GM18861 (cell line): ENCODE data around the gene ARHGEF1.
"Not testable (repeated sequence)": the region's sequence is repeated elsewhere in the genome, so short reads cannot be mapped to it uniquely, and the experiment has no call there.

Source experiments
- ATAC-seq: cut with Tn5 transposase; IDR thresholded peaks from one replicate; pipeline ENCODE4 v1.9.1; 2021; ENCODE audit not compliant: unreplicated experiment

Gene ARHGEF1

GRCh38 chr19:41928754-41929535 lies 46.0 kb downstream of the ARHGEF1 start:
- no peak for ATAC-seq

DNA sequence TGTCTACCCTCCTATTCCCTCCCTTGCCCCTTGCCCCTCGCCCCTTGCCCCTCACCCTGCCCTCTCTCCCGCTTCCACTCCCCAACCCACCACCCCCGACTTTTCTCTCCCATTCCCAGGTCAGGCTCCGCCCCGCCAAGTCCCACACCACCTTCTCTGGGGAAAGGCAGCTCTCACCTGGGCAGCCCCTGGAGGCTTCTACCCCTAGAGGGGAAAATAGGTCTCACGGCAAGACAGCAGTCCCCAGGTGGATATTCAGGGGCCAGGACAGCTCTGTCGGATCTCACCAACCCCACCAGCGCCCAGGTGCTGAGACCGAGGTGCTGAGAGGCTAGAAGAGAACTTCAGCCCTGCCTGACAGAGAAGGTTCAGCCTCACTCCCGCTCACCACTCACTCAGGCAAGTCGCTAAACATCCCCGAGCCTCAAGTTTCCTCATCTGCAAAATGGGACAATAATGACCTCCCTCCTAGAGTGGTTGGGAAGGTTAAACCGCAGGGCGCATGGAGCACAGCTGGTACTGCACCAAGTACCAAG lies 46.6 kb downstream of the ARHGEF1 start:
- ATAC-seq = no peak

DNA sequence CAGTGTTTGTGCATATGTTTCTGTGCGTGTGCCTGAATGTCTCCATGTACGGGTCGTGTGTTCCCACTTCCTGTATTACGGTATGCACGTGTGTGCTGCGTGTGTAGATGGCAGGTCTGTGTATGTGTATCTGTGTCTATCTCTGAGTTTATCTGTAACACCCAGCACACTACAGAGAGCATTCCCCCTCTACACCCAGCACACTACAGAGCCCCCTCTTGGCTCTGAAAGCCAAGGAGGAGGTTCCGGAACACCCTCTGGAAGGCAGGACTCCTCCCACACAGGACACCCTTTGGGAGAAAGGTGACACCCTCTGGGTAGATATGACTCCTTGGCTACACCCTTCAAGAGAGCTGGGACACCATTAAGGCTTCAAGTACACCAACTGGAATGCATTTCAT lies 47.3 kb downstream of the ARHGEF1 start:
- no peak for ATAC-seq

GRCh38 chr19:41930926-41931592 lies 48.1 kb downstream of the ARHGEF1 start:
- no peak for ATAC-seq

GRCh38 chr19:41932259-41932719 lies 49.3 kb downstream of the ARHGEF1 start:
- no peak for ATAC-seq

DNA sequence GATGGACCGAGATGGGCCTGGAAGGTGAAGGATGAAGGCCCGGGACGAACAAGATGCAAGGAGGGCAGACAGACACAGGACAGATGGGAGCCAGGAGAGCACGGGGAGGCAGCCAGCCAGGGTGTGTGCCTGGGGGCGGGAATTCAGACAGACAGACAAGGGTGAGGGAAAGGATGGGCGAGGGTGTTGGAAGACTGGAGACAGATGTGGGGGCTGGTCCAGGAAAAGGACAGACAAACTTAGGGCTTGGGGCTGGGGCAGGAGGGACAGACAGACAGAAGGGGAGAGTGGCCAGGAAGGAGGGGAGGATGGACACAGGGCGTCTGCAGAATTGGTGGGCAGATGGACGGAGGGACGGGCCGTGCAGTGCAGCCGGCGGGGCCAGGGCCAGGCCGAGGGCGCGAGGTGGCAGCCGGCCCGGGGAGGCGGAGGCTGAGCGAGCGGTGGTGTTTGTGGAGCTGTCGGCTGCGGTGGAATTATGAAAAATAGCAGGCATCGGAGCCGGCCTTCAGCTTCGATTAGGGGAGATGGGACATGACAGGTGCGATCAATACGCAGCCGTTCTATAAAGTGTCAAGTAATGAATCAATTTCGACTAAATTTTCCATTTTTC lies 49.8 kb downstream of the ARHGEF1 start:
- no peak for ATAC-seq

DNA sequence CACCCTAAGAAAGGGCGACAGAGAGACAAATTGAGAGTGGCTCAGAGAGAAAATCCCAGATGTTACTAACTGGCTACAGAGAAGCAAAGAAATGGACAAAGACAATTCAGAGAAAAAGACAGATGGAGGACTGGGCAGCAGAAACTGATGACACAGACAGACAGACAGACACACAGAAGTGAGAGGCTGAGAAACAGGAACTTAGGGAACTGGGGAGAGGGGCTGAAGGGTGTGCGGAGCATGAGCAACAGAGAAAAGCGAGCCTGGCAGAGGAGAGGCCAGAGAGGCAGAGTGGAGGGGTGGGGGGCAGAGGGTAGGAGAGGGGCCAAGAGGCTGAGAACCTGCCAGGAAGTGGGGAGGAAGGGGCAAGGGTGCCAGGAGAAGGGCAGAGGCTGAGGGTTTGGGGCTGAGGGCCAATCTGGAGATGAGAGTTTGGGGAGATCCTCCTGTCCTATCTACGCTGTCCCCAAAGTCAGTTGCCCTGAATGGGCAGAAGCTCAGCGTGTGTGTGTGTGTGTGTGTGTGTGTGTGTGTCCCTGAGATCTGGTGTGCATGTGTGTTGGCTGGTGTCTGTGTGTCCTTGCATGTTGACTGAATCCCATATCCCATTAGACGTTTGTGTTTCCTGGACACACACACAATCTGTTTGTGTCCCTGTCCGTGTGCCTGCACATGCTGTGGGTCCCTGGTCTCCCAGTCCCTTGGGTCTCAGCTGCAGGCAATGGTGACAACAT lies 50.9 kb downstream of the ARHGEF1 start:
- no peak for ATAC-seq

- no peak for ATAC-seq
Measured at GRCh38 chr19:41934849-41935374, 51.9 kb downstream of the ARHGEF1 start.

DNA sequence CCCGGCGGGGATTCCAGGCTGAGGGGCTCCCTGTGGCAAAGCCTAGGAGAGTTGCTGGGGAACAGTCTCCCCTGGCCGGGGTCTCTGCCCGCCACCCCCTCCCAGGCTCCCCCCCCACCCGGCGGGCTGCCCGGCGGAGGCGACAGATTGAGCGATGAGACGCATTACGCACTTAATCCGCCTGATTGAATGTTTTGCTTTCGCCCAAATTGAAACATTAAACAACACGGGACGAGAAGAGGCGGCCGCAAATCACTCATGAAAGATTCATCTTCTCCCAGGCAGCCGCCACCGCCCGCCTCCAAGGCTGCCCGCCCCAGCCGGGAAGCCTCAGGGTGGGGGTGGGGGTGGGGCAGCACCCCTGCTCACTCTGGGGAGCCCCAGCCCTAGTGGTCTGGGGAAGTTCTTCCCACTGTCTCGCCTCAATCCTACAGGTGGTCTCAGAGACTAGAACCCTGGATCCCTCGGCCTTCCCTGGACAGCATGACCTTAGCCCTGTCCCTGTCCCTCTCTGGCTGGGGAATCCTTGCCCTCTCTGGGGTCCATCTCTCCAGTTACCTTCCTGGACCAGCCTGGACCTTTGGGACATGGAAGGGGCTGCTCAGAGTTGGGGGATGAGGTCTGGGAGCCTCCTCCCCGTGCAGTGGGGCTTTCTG lies 52.9 kb downstream of the ARHGEF1 start:
- ATAC-seq = no peak

GRCh38 chr19:41936416-41936850 lies 53.4 kb downstream of the ARHGEF1 start:
- no peak for ATAC-seq

GRCh38 chr19:41936961-41937360 lies 54.0 kb downstream of the ARHGEF1 start:
- ATAC-seq = no peak

DNA sequence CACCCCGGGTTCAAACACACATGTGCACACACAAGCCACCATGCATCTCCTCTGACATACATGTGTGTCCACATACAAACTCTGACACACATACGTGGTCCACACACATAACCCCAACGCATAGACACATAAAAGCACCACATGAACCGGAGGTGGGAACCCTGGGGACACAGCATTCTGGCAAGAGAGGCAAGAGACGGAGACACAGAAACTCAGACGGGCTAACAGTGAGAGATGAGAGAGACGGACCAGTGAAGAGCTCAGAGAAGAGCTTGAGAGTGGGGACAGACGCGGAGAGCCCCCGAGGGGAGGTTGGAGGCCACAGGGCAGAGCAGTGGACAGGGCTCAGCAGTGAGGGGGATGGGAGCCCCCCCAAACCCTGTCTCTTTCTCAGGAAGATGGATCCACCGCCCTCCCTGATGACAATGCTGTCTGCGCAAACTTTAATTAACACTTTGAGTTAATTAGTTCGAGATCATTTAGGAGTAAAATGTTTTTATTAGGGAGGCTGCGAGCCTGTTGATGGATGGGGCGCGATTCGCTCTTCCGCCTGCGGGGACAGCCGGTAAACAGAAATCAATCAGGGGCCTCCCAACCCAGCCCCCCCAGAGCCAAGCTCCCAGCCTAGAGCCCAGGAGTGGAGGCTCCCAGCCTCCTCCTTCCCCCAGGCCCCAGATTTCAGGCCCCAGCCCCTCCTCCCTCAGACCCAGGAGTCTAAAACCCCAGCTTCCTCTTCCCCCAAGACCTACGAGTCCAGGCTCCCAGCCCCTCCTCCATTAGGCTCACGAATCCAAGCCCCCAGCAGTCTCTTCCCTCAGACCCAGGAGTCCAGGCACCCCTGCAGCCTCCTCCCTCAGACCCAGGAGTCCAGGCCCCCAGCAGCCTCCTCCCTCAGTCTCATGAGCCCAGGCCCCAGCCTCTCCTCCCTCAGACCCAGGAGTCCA lies 54.8 kb downstream of the ARHGEF1 start:
- ATAC-seq = no peak

DNA sequence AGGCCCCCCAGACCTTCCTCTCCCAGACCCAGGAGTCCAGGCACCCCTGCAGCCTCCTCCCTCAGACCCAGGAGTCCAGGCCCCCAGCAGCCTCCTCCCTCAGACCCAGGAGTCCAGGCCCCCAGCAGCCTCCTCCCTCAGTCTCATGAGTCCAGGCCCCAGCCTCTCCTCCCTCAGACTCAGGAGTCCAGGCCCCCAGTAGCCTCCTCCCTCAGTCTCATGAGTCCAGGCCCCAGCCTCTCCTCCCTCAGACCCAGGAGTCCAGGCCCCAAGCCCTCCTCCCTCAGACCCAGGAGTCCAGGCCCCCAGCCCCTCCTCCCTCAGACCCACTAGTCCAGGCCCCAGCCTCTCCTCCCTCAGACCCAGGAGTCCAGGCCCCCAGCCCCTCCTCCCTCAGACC lies 56.2 kb downstream of the ARHGEF1 start:
- ATAC-seq = not testable (repeated sequence)

DNA sequence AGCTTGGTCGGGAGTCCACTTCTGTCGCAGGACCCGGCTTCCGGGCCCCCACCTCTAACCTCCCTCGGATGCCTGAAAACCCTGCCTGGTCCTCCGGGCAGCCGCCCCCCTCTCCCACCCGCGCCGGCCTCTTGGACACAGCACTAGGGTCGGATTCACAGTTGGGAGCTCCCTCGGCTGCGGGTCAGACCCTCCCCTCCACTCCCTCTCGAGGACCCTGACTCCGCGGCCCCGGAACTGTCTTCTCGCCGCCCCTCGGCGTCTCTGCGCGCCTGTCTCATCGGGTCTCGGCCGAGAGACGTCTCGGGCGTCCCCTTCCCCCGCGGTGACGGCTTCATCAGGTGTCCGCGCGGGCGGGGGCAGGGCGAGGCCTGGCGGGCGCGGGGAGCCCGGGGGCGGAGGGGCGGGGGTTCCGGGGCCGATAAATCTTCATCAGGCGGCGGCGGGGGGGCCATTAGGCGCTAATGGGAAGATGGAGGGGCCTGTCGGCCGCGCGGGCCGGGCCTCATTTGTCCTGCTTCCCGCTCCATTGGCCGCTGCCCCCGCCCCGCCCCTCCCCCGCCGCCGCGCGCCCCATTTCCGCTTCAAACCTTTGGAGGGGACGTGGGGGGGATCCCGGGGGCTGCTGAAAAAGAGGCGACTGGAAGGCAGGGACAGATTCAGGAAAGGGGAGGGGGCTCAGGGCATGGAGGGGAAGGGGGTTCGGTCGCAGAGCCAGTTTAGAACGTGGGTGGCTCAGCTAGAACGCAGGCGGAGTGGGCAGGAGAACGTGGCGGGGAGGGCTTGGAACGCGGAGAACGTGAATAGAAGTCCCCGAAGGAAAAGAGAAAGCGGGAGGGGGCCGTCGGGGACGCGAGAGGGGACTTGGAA lies 57.1 kb downstream of the ARHGEF1 start:
- no peak for ATAC-seq

GRCh38 chr19:41940731-41941409 lies 57.9 kb downstream of the ARHGEF1 start:
- no peak for ATAC-seq

DNA sequence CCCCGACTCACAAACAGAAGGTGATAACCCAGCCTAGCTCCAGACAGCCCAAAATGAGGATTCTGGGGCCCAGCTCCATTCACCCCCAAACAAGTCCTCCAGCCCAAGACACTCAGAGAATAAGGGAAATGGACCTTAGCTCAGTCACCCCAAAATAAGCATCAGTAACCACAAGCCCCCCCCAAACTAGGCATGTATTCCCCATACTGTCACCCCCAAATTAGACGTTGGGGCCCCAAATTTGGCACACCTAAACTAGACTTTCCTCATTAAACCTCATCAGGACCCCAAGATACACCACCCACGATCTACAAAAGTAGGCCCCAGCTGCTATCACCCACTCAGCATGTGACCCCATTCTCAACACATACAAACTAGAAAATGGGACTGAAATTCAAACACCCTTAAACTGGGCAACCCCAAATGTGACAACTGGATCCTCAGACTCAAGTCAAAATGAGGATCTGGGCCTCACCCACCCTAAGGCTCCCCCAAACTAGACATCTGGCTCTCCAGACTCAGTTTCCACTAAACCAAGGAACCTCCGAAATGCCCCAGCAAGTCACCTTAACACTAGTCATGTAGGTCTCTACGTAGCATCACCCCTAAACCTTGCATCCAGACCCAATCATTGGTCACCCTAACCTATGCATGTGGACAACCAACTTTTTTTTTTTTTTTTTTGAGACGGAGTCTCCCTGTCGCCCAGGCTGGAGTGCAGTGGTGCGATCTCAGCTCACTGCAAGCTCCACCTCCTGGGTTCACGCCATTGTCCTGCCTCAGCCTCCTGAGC lies 58.6 kb downstream of the ARHGEF1 start:
- no peak for ATAC-seq

GRCh38 chr19:41944336-41944735 lies 61.4 kb downstream of the ARHGEF1 start:
- no peak for ATAC-seq
